HepG2 (cell line): ENCODE data around the gene COG4. TPM values are rescaled to one million over a fixed set of nuclear protein-coding genes. Genes with fewer than 3 reads are reported as not detected.

Source experiments
- AKAP8 ChIP-seq: sonication (generic); formaldehyde crosslinking; IDR thresholded peaks from 2 replicates; pipeline ENCODE4 v1.5.1; 2020; ENCODE audit warnings: mild to moderate bottlenecking, missing genetic modification reagents
- MATR3 ChIP-seq: sonication (generic); formaldehyde crosslinking; IDR thresholded peaks from 2 replicates; pipeline ENCODE4 v1.4.0; 2020; ENCODE audit warnings: missing genetic modification reagents
- NFIB ChIP-seq: sonication (generic); formaldehyde crosslinking; IDR thresholded peaks from 2 replicates; pipeline ENCODE4 v1.9.0; 2021; ENCODE audit warnings: missing genetic modification reagents, mild to moderate bottlenecking, borderline replicate concordance
- POLR2AphosphoS5 ChIP-seq: IDR thresholded peaks from 2 replicates; pipeline ENCODE4 v1.6.1; 2012; ENCODE audit warnings: low read depth, low read length
- SRSF1 ChIP-seq: fragments of 200-400 bp; formaldehyde crosslinking; optimal IDR thresholded peaks from 2 replicates; pipeline ENCODE3; 2017; ENCODE audit warnings: mild to moderate bottlenecking, low read depth, low read length, moderate library complexity
- TBX3 ChIP-seq: fragments of 450-650 bp; IDR thresholded peaks from 2 replicates; pipeline ENCODE4 v1.6.1; 2017; ENCODE audit warnings: antibody characterized with exemption, mild to moderate bottlenecking, inconsistent platforms, borderline replicate concordance
- YEATS4 ChIP-seq: sonication (generic); formaldehyde crosslinking; IDR thresholded peaks from 2 replicates; pipeline ENCODE4 v1.4.0; 2020; ENCODE audit warnings: missing genetic modification reagents, borderline replicate concordance
- ZC3H13 ChIP-seq: sonication (generic); formaldehyde crosslinking; IDR thresholded peaks from 2 replicates; pipeline ENCODE4 v1.8.1; 2023; ENCODE audit warnings: mild to moderate bottlenecking, missing genetic modification reagents, moderate library complexity
- ZNF350 ChIP-seq: sonication (generic); formaldehyde crosslinking; IDR thresholded peaks from 2 replicates; pipeline ENCODE4 v1.4.0; 2020; ENCODE audit warnings: mild to moderate bottlenecking, low read depth, missing genetic modification reagents, borderline replicate concordance
- ZNF557 ChIP-seq: sonication (generic); formaldehyde crosslinking; IDR thresholded peaks from 2 replicates; pipeline ENCODE4 v1.4.0; 2020; ENCODE audit warnings: missing genetic modification reagents
- ZNF710 ChIP-seq: sonication (generic); formaldehyde crosslinking; IDR thresholded peaks from 2 replicates; pipeline ENCODE4 v1.5.0; 2020; ENCODE audit warnings: mild to moderate bottlenecking, missing genetic modification reagents, borderline replicate concordance
- ZNF746 ChIP-seq: sonication (generic); formaldehyde crosslinking; IDR thresholded peaks from 2 replicates; pipeline ENCODE4 v1.8.0; 2022; ENCODE audit warnings: mild to moderate bottlenecking, missing genetic modification reagents
- ZNF883 ChIP-seq: sonication (generic); formaldehyde crosslinking; IDR thresholded peaks from 2 replicates; pipeline ENCODE4 v1.5.1; 2020; ENCODE audit warnings: mild to moderate bottlenecking, missing genetic modification reagents; ENCODE audit errors: not compliant biosample characterization
- ZSCAN12 ChIP-seq: sonication (generic); formaldehyde crosslinking; IDR thresholded peaks from 2 replicates; pipeline ENCODE4 v1.9.0; 2021; ENCODE audit warnings: mild to moderate bottlenecking, missing genetic modification reagents
- polyA plus RNA-seq, 8 experiments: library from polyadenylated mRNA; depleted of rRNA in 3 of 8; stranded (reverse) in 7 of 8; unstranded in 1 of 8; fragments of >200 nt; fragmentation: Illumina TruSeq in 4 of 8; extraction: Trizol in 4 of 8; gene quantifications; 2 replicates each; pipeline versions ENCODE4 v1.2.1 to v1.2.3, GENCODE V29; 2011 to 2016; ENCODE audit warnings: low read depth in 4 of 8, missing spikeins in 1 of 8, mixed read lengths in 1 of 8; ENCODE audit not compliant: insufficient read depth in 1 of 8
- total RNA-seq, 5 experiments: library from RNA; depleted of rRNA; stranded (reverse); fragments of >200 nt; fragmentation: Illumina TruSeq; extraction: Trizol; gene quantifications; 2 replicates each; pipeline ENCODE4 v1.2.3, GENCODE V29; 2016; ENCODE audit warnings: low read depth in 1 of 5
- TF ChIP-seq, protein P1 (sequence below): sonication (generic); formaldehyde crosslinking; IDR thresholded peaks from 2 replicates; pipeline ENCODE4 v1.4.0; 2020; ENCODE audit warnings: mild to moderate bottlenecking, missing genetic modification reagents
- TF ChIP-seq, protein P2 (sequence below): sonication (generic); formaldehyde crosslinking; IDR thresholded peaks from 2 replicates; pipeline ENCODE4 v1.4.0; 2020; ENCODE audit warnings: mild to moderate bottlenecking, missing genetic modification reagents
- TF ChIP-seq, protein P3 (sequence below): sonication (generic); formaldehyde crosslinking; IDR thresholded peaks from 2 replicates; pipeline ENCODE4 v1.4.0; 2020; ENCODE audit warnings: mild to moderate bottlenecking, missing genetic modification reagents
- TF ChIP-seq, protein P4 (sequence below): sonication (generic); formaldehyde crosslinking; IDR thresholded peaks from 2 replicates; pipeline ENCODE4 v1.5.0; 2020; ENCODE audit warnings: mild to moderate bottlenecking, missing genetic modification reagents

The COG4 gene
- total and polyA plus RNA-seq, 2 of the 13 experiments (the other 11 are each of a cell fraction or from before 2014, with no cell fraction given) = 51.1 to 73.8 TPM

- TF ChIP-seq, protein P1, sequence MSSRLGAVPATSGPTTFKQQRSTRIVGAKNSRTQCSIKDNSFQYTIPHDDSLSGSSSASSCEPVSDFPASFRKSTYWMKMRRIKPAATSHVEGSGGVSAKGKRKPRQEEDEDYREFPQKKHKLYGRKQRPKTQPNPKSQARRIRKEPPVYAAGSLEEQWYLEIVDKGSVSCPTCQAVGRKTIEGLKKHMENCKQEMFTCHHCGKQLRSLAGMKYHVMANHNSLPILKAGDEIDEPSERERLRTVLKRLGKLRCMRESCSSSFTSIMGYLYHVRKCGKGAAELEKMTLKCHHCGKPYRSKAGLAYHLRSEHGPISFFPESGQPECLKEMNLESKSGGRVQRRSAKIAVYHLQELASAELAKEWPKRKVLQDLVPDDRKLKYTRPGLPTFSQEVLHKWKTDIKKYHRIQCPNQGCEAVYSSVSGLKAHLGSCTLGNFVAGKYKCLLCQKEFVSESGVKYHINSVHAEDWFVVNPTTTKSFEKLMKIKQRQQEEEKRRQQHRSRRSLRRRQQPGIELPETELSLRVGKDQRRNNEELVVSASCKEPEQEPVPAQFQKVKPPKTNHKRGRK (CRISPR knock-in tag) = no peak
- TF ChIP-seq POLR2AphosphoS5 (peak; percentile 66), TBX3 (peak; percentile 20; the same call in 1 of the 2 replicates), MATR3 (0 out of 2 replicates have a peak, but pooled peaks have one; percentile 74), ZSCAN12 (no peak), ZNF746 (CRISPR knock-in tag) (peak; percentile 95), YEATS4 (peak; percentile 8; the same call in 1 of the 2 replicates), ZNF710 (CRISPR knock-in tag) (peak; percentile 72; the same call in 1 of the 2 replicates), ZC3H13 (CRISPR knock-in tag) (peak; percentile 62; the same call in 1 of the 2 replicates), AKAP8 (CRISPR knock-in tag) (no peak; the same call in 1 of the 2 replicates), ZNF557 (CRISPR knock-in tag) (no peak), SRSF1 (peak; percentile 96), ZNF350 (peak; percentile 67; the same call in 1 of the 2 replicates), NFIB (CRISPR knock-in tag) (no peak), ZNF883 (peak; percentile 48)
- TF ChIP-seq, protein P2, sequence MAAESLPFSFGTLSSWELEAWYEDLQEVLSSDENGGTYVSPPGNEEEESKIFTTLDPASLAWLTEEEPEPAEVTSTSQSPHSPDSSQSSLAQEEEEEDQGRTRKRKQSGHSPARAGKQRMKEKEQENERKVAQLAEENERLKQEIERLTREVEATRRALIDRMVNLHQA (CRISPR knock-in tag) = no peak
- TF ChIP-seq, protein P3, sequence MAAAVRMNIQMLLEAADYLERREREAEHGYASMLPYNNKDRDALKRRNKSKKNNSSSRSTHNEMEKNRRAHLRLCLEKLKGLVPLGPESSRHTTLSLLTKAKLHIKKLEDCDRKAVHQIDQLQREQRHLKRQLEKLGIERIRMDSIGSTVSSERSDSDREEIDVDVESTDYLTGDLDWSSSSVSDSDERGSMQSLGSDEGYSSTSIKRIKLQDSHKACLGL (CRISPR knock-in tag) = peak; percentile 80; the same call in 1 of the 2 replicates
- TF ChIP-seq, protein P4, sequence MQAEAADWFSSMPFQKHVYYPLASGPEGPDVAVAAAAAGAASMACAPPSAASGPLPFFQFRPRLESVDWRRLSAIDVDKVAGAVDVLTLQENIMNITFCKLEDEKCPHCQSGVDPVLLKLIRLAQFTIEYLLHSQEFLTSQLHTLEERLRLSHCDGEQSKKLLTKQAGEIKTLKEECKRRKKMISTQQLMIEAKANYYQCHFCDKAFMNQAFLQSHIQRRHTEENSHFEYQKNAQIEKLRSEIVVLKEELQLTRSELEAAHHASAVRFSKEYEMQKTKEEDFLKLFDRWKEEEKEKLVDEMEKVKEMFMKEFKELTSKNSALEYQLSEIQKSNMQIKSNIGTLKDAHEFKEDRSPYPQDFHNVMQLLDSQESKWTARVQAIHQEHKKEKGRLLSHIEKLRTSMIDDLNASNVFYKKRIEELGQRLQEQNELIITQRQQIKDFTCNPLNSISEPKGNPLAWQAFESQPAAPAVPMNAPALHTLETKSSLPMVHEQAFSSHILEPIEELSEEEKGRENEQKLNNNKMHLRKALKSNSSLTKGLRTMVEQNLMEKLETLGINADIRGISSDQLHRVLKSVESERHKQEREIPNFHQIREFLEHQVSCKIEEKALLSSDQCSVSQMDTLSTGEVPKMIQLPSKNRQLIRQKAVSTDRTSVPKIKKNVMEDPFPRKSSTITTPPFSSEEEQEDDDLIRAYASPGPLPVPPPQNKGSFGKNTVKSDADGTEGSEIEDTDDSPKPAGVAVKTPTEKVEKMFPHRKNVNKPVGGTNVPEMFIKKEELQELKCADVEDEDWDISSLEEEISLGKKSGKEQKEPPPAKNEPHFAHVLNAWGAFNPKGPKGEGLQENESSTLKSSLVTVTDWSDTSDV (CRISPR knock-in tag) = no peak
Observed at GRCh38 chr16:70438969-70439862, 84.1 kb downstream of the COG4 start, which contains the start of gene ST3GAL2 (continued).
